ENCODE results near the gene PDE9A. TPM values are rescaled to one million over a fixed set of nuclear protein-coding genes. Genes with fewer than 3 reads are reported as not detected.
A peak's percentile ranks its signal among the peaks of the same experiment; 100 is the strongest.
"Not testable (repeated sequence)": the region's sequence is repeated elsewhere in the genome, so short reads cannot be mapped to it uniquely, and the experiment has no call there.

PDE9A gene
- total RNA-seq, 1 donor from 2014 or later, result 7.9 TPM

DNA sequence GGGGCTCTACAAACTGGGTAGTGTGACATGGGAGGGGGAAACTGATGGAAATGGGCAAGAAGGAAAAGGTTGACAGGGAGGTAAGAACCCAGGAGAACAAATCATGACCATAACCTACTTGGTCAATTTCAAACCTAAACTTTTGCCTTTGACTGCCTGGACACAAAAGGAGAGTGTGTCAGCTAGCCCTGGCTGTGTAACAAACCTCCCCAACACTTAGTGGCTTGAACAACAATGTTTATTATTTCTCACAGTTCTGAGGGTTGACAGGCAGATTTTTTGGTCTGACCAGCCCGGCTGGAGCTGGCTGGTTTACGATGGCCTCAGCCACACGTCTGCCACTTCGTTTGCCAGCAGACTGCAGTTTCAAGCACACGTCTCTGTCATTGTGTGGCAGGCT, 133.5 kb downstream of the PDE9A start:
- no peak for DNase-seq (ENCODE audit: low spot score)

DNA sequence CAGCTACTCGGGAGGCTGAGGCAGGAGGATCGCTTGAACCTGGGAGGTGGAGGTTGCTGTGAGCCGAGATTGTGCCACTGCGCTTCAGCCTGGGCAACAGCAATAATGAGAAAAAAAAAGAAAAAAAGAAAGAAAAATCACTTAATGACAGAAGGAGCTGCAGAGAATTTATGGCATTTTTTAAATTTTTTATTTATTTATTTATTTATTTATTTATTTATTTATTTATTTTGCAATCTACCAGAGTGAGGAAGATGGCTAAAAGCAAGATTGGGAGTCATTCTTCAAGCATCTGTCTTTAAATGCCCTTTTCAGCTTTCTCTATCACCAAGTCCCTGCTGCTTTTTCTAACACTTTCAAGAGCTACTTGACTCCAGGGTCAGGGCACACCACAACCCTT, 134.2 kb downstream of the PDE9A start:
- DNase-seq (ENCODE audit: low spot score), result no peak

DNA sequence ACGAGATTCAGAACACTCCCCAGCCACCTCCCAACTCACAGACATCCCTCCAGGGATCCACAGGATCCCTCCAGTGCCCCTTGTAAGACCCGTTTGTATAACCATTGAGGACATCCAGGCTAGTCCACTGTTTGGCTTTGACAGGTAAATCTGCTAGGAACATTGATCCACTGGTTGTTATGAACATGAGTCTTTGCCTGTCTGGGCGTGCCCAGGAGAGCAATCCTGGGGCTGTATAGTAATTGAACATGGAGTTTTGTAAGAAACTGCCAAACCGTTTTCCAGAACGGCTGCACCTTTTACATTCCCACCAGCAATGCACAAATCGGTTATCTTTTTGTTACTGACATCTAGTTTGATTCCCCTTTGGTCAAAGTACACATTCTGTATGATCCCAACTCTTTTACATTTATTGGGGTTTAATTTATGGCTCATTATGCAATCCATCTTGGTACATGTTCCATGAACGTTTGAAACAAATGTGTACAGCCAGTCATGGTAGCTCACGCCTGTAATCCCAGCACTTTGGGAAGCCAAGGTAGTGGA, 137.2 kb downstream of the PDE9A start:
- DNase-seq (ENCODE audit: low spot score), result peak; percentile 20

DNA sequence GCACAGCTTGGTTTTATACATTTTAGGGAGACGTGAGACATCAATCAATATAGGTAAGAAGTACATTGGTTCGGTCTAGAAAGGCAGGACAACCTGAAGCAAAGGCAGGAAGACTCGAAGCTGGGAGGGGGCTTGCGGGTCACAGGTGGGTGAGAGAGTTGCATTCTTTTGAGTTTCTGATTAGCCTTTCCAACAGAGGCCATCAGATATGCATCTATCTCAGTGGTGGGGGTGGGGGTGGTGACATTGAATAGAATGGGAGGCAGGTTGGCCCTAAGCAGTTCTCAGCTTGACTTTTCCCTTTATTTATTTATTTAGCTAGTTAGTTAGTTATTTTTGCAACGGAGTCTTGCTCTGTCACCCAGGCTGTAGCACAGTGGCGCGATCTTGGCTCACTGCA, 140.4 kb downstream of the PDE9A start:
- DNase-seq (ENCODE audit: low spot score), result no peak

DNA sequence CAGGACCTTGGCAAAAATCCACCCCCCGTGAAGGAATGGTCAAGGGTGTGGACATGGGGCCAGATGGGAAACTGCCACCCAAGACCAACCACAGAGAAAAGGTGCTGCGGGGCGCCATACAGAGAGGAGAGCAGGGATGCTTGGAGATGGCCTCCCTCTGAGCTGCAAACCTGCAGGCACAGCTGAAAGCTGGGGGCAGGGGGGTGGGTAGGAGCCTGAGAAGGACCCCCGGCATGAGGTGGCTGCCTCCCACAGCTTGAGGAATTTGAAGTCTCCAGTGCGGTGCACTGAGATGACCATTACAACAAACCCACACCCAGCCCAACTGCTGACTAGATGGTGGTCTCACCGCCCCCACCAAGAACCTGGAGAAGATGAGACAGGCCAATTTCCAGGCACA, 141.1 kb downstream of the PDE9A start:
- DNase-seq (ENCODE audit: low spot score), result peak; percentile 64

DNA sequence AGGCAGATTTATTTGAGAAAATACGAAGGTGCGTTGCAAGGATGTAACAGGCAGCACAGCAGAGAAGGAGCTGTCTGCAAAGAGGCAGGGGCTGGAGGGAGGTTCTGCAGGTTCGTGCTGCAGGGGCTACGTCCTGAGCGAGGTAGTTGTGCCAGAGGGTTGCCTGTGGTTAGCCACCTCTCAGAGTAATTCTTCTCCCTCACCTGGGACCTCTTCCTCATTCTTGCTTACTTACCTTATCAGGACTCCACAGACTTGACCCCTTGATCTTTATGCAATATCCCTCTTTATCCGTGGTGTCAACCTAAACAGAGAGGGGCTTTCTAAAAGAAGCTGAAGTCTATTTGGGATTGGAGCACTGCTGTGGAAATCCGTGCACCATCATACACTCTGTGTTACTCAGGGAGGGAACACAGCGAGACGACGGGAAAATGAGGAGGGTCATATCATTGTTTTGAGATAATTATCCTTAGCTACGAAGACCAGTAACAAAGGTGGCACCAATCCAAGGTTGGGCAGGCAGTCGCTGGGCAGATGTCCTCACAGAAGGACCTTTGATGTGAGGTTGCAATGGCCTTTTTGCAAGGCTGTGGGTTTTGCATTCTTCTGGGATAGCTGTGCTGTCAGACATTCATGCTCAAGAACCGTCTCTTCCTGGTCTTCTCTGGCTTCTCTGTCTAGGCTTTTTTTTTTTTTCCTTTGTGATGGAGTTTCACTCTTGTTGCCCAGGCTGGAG, 143.1 kb downstream of the PDE9A start:
- peak; percentile 28 for DNase-seq (ENCODE audit: low spot score)

DNA sequence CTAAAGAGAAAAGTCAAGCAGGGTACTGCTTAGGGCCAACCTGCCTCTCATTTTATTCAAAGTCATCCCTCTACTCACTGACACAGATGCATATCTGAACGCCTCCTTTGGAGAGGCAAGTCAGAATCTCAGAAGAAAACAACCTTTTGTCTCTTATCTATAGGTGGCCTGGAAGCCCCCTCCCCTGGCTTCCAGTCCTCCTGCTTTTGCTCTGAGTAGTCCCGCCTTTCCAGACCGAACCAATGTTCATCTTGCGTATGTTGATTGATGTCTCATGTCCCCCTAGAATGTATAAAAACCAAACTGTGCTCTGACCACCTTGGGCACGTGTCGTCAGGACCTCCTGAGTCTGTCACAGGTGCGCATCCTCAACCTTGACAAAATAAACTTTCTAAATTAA, 144.1 kb downstream of the PDE9A start:
- DNase-seq (ENCODE audit: low spot score), result peak; percentile 18

DNA sequence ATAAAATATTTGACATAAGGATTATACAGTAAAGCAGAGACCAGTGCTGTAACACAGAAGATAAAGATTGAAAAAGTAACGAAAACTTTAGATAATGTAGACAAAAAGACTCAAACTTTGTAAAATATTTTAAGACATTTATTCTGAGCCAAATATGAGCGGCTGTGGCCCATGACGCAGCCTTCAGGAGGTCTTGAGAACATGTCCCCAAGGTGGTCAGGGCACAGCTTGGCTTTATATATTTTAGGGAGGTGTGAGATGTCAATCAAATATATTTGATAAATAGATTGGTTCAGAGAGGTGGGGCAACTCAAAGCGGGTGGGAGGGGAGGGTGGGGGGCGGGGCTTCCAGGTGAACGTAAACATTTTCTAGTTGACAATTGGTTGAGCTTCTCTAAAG, 144.7 kb downstream of the PDE9A start:
- DNase-seq (ENCODE audit: low spot score), result no peak

DNA sequence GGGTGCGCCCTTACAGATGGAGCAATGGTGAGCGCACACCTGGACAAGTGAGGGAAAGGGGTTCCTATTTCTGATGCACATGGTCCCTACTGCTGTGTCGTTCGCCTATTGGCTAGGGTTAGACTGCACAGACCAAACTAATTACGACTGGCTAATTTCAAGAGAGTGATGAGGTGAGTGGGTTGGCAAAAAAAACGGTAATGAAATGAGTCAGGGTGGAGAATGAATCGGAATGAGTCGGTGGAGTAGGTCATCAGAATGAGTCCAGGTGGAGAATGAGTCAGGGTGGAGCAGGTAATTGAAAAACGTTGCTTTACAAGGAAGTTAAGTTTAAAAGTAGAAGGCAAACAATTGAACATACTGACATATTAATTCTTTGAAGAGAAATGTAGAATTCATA, 146.1 kb downstream of the PDE9A start:
- DNase-seq (ENCODE audit: low spot score), result peak; percentile 26

DNA sequence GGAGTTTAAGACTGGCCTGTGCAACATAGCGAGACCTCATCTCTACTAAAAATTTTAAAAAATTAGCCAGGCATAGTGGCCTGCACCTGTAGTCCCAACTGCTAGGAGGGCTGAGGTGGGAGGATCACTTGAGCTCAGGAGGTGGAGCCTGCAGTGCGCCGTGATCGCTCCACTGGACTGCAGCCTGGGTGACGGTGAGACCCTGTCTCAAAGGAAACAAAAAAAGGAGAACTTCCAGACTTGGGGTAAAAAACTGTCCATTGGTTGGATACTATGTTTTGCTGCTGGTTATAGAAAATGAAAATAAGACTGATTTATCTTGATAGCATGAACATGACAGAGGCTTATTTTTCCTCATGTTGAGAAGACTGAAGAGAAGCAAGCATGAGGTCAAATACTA, 146.5 kb downstream of the PDE9A start:
- DNase-seq (ENCODE audit: low spot score), result peak; percentile 35

DNA sequence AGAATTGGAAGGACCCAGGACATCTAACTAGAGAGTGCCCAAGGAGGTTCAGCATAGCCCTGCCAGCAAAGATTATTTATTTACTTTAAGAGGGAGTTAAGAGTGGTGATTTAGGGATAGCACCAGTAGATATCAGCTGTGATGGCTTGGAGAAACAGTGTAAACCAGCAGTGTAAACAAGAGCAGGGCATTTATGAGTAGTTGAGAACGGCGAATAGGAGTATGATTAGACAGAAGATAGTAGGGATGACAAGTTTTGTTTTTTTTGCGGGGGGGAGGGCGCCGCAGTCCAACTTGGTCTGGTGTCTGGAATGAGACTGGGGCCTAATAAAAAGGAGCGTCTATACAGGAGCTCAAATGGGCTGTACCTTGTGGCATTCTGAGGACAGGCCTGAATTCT, 148.2 kb downstream of the PDE9A start:
- not testable (repeated sequence) for DNase-seq (ENCODE audit: low spot score)

DNA sequence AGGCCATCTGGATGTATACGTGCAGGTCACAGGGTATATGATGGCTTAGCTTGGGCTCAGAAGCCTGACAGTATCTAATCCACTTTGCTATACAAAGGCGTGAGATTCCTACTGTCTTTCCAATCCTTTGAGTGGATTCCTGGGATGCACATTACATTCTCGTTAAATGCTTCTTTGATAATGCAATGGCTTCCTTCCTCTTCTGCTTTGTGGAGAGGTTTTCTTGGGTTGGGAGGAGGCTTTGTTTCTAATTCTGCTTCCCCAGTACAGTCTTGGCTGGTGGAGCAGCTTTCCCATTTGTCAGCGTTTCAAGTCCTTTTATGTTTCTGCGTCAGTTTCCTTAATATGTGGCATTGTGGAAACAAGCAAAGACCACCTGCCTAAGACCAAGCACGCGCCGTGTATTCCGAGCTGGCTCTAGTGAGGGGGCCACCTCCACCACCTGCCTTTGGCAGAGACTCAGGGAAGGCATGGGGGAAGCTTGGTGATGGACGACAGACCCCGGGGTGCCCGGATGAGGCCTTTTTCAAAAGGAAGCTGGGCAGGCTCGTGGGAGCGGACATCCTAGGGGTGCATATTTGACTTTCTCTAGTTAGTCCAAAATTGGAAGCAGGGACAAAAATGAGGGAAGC, 153.2 kb downstream of the PDE9A start:
- no peak for DNase-seq (ENCODE audit: low spot score)

DNA sequence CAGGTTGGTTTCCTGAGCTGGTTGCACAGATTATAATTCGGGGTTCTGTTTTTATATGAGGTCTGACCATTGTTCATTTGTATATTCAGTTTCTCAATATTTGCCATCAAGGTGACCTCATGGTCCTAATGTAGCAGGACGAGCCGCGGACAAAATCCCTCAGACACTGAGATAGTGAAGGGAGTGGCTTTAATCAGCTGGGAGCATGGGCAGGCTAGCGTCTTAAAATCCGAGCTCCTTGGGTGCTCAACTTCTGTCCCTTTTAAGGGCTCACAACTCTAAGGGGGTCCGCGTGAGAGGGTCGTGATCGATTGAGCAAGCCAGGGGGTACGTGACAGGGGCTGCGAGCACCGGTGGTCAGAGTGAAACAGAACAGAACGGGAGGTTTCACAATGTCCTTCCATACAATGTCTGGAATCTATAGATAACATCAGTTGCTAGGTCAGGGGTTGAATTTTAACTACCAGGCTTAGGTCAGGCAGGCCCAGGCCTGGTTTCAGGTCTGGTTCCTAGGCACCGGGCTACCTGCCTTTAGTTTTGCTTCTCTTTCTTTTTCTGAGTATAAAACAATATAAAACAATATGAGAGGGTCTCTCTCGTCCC, 154.0 kb downstream of the PDE9A start:
- not testable (repeated sequence) for DNase-seq (ENCODE audit: low spot score)

DNA sequence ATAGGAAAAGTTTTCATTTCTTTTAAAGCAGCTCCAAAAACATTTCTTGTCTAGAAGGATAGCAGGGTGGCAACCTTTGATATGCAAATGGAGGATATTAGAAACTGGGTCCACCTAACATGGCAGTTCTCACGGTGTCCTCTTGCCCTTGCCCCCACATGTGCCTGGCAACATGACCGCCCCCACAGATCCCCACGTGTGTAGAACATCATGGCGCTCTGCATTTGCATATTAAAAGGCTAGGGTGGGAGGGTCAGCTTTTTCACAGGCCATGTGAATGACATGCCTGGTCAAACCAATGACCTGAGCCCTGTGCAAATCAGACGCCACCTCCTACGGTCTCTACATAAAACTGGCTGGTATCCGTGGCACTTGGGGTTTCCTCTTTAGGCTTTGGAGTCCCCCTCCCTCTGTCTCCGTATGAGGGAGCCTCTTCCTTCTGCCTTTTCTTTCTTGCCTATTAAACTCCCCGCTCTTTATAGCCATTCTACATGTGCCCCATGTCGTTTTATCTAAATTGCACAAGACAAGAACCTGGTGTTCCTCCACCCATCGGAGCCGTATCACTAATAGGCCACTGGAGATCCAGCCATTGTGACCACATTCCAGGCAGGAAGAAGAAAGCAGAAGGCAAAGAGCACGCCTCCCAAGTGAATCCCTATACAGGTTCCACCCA, 154.7 kb downstream of the PDE9A start:
- no peak for DNase-seq (ENCODE audit: low spot score)

DNA sequence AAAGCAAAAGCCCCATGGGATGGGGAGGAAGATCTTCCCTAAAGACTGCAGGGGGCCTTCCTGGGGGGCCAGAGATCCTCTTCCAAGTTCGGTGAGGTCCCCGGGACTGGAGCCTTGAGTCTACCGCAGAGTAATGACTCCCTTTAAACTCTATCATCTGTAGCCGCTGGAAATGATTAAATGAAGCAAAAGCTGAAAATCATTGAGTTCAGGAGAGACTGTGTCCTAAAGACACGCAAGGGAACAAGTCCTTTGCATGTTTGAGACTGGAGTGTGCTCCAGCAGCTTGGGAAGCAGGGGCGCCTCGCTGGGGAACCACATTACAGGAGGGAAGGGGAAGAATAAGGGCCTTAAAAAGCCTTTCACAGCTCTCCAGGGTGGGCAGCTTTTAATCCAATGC, 155.8 kb downstream of the PDE9A start:
- no peak for DNase-seq (ENCODE audit: low spot score)

DNA sequence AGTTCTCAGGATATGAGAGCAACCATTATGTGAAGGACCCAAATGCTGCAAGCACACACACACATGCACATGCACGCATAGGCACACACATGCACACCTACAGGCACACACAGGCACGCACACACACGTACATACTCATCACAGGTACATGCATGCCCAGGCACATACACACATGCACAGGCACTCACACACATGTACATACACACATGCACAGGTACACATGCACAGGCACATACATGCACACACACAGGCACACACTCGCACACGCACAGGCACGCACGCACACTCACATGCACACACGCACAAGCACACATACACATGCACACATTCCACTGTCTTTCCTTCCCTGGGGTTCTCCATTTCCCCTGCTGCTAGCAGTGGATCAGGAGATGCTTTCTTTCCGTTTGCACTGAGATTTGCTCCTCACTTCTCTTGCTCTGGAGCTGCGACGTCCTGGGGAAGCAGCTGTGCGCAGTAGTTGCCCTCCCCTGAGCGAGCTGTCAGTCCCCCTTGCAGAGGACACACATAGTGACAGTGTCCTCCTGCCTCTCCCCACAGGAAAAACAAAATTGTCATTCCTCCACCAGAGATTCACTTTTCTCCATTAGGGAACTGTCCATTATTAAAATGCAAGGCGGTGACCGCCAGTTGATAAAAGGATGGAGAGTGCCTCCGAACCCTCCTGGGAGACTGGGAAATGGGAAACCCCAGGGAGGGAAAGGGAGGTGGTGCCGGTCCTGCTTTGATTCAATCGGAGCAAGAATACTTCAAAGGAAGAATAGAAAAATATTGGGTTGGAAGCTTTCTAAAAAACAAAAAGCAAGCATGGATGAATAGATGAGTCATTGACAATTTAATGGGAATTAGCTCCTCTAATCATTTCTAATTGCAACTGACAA, 156.4 kb downstream of the PDE9A start:
- no peak for DNase-seq (ENCODE audit: low spot score)

DNA sequence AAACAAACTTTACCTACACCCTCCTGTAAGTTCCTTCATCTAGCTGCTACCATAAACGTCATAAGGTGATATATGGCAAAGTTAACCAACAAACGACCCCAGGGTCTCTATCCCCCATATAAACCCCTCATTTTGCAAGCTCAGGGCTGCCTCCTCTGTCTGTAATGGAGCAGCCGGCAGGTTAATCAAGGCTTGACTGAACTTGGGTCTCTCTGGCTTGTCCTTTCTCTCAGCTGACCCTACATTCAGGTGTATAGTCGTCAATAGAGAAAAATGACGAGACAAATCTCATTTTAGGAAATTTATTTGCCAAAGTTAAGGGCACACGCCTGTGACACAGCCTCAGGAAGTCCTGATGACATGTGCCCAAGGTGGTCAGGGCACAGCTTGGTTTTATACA, 158.5 kb downstream of the PDE9A start:
- no peak for DNase-seq (ENCODE audit: low spot score)

DNA sequence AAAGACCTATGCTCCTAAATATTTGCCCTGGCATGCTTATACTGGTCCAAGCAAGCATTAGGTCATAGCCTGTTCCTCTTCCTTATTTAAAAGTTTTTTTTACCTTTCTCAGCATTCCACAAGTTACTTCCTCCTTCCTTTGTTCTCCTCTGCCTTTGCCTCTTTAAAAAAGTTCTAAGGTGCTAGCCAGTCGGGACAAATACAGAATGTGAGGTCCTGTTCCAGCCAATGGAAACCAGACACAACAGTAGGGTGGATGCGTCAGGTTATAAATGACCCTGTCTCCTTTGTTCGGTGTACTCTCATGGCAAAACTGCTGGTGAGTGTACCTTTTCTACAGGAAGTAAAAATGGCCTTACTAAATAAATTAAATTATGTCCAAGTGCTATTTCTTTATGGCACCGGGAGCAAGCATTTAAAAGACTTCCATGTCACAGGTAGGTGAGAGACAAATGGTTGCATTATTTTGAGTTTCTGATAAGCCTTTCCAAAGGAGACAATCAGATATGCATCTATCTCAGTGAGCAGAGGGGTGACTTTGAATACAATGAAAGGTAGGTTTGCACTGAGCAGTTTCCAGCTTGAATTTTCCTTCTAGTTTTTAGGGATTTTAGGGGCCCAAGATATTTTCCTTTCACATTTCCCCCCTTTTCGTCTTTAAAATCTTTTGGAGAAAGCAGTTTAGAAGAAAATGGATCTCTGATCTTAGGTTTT, 159.3 kb downstream of the PDE9A start:
- DNase-seq (ENCODE audit: low spot score), result not testable (repeated sequence)

DNA sequence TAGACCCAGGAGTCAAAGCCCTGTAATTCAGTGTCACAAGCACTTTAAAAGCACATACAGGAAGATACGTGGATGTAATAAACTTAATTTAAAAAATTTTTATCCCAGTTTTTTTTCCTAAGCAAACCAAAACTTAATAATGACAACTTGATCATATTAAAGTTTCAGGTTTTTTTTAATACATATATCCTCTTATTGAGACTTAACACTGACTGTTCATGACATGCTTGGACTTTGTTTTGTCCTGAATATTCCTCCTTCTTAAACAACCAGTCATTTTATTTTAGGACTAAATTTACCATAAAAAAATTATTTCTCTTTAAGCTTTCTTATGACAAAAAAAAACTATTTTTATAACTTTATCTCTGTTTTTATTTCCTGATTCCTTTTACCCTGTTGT, 161.8 kb downstream of the PDE9A start:
- DNase-seq (ENCODE audit: low spot score), result no peak

DNA sequence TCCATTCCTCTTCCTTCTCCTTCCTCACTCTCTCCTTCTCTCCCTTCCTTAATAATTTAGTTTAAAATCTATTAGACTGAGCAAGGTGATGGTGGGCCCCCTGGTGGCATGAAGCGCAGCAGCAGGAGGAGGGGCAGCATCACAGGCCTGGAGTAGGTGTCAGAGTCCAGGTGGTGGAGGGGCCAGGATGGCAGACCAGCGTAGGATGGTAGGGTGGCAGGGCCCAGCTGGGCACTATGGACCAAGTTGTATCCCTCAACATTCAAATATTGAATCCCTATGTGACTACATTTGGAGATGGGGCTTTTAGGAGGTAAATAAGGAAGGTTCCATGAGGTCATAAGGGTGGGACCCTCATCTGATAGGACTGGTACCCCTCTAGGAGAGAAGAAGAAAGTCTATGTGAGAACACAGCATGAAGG, 164.9 kb downstream of the PDE9A start:
- DNase-seq (ENCODE audit: low spot score), result peak; percentile 78

All from mesenteric fat pad (tissue), 1 donor.